HepG2 (cell line): Measurements from ENCODE around the gene GCHFR. TPM values are rescaled to one million over a fixed set of nuclear protein-coding genes. Genes with fewer than 3 reads are reported as not detected.

ENCODE experiments used
- AKAP8 ChIP-seq: sonication (generic); formaldehyde crosslinking; IDR thresholded peaks from 2 replicates; pipeline ENCODE4 v1.5.1; 2020; ENCODE audit warnings: mild to moderate bottlenecking, missing genetic modification reagents
- DBP ChIP-seq: sonication (generic); formaldehyde crosslinking; IDR thresholded peaks from 2 replicates; pipeline ENCODE4 v1.4.0; 2020; ENCODE audit warnings: missing genetic modification reagents; ENCODE audit errors: not compliant biosample characterization
- DRAP1 ChIP-seq: IDR thresholded peaks from 2 replicates; pipeline ENCODE4 v1.6.1; 2016; ENCODE audit warnings: missing genetic modification reagents, missing compliant biosample characterization
- NONO ChIP-seq, 2 experiments: fragments of 450-650 bp in 1 of 2; sonication (generic) in 1 of 2; formaldehyde crosslinking in 1 of 2; IDR thresholded peaks in 1 of 2; conservative IDR thresholded peaks in 1 of 2; 2 replicates each; pipeline versions ENCODE4 v1.6.1 to v1.8.0; 2017 to 2022; ENCODE audit warnings: mild to moderate bottlenecking in 1 of 2, missing genetic modification reagents in 1 of 2, moderate library complexity in 1 of 2
- PAXIP1 ChIP-seq: sonication (generic); formaldehyde crosslinking; conservative IDR thresholded peaks from 2 replicates; pipeline ENCODE4 v1.4.0; 2020; ENCODE audit warnings: mild to moderate bottlenecking, missing genetic modification reagents, moderate library complexity
- PCBP1 ChIP-seq: fragments of 200-400 bp; formaldehyde crosslinking; IDR thresholded peaks from 2 replicates; pipeline ENCODE4 v1.6.1; 2017; ENCODE audit warnings: mild to moderate bottlenecking, low read depth, low read length, borderline replicate concordance
- SIN3B ChIP-seq: fragments of 150-350 bp; IDR thresholded peaks from 2 replicates; pipeline ENCODE4 v1.6.1; 2014; ENCODE audit warnings: low read length
- TRIM22 ChIP-seq: fragments of 450-650 bp; IDR thresholded peaks from 2 replicates; pipeline ENCODE4 v1.6.1; 2017
- ZBTB21 ChIP-seq: sonication (generic); formaldehyde crosslinking; IDR thresholded peaks from 2 replicates; pipeline ENCODE4 v1.4.0; 2020; ENCODE audit warnings: missing genetic modification reagents
- ZHX2 ChIP-seq, 2 experiments: sonication (generic) in 1 of 2; formaldehyde crosslinking in 1 of 2; IDR thresholded peaks; 2 replicates each; pipeline versions ENCODE4 v1.6.1 to v1.9.0; 2014 to 2022; ENCODE audit warnings: antibody characterized with exemption in 1 of 2, borderline replicate concordance in 1 of 2, inconsistent platforms in 1 of 2, low read depth in 1 of 2, missing genetic modification reagents in 1 of 2
- ZNF235 ChIP-seq: sonication (generic); formaldehyde crosslinking; IDR thresholded peaks from 2 replicates; pipeline ENCODE4 v1.8.1; 2023; ENCODE audit warnings: mild to moderate bottlenecking, missing genetic modification reagents, borderline replicate concordance
- ZUFSP ChIP-seq: sonication (generic); formaldehyde crosslinking; IDR thresholded peaks from 2 replicates; pipeline ENCODE4 v1.9.0; 2021; ENCODE audit warnings: missing genetic modification reagents, mild to moderate bottlenecking, borderline replicate concordance
- polyA plus RNA-seq, 8 experiments: library from polyadenylated mRNA; depleted of rRNA in 3 of 8; stranded (reverse) in 7 of 8; unstranded in 1 of 8; fragments of >200 nt; fragmentation: Illumina TruSeq in 4 of 8; extraction: Trizol in 4 of 8; gene quantifications; 2 replicates each; pipeline versions ENCODE4 v1.2.1 to v1.2.3, GENCODE V29; 2011 to 2016; ENCODE audit warnings: low read depth in 4 of 8, missing spikeins in 1 of 8, mixed read lengths in 1 of 8; ENCODE audit not compliant: insufficient read depth in 1 of 8
- total RNA-seq, 5 experiments: library from RNA; depleted of rRNA; stranded (reverse); fragments of >200 nt; fragmentation: Illumina TruSeq; extraction: Trizol; gene quantifications; 2 replicates each; pipeline ENCODE4 v1.2.3, GENCODE V29; 2016; ENCODE audit warnings: low read depth in 1 of 5

The GCHFR gene
- total and polyA plus RNA-seq, 2 of the 13 experiments (the other 11 are each of a cell fraction or from before 2014, with no cell fraction given) = 51.5 to 92.4 TPM

GRCh38 chr15:40763801-40764628 is at the start of gene GCHFR (continued):
- TF ChIP-seq TRIM22 (no peak), DBP (CRISPR knock-in tag) (no peak), NONO (IDR thresholded peaks at IDR 0.05) (no peak), NONO (CRISPR knock-in tag; conservative IDR thresholded peaks at IDR 0.05) (peak; percentile 93), SIN3B (no peak), ZUFSP (CRISPR knock-in tag) (no peak), PCBP1 (no peak), ZHX2 (IDR thresholded peaks at IDR 0.05; ENCODE audit: low read depth) (no peak), ZHX2 (CRISPR knock-in tag; IDR thresholded peaks at IDR 0.05; ENCODE audit: borderline replicate concordance) (no peak), PAXIP1 (CRISPR knock-in tag) (peak; percentile 89), ZNF235 (CRISPR knock-in tag) (0 out of 2 replicates have a peak, but pooled peaks have one; percentile 77), ZBTB21 (CRISPR knock-in tag) (no peak), AKAP8 (peak; percentile 97), DRAP1 (CRISPR knock-in tag) (peak; percentile 65)
